ENCODE results near the gene GNAZ.

GNAZ gene

DNA sequence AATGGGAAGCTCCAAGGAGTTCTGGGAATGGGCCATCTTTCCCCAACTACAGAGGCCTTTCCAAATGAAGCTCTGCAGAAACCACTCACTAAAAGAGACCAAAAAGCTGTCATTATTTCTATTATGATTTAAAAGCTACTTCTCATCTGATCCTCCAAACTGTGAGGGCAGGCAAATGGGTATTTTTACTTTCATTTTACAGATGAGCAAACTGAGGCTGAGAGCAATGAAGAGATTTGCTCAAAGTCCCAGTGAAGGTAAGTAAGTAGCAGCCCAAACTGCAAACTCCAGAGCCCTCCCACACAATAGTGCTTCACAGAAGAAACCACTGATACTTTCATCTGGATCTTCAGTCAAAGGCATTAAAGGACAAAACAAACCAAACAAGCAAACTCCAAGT lies 70.1 kb downstream of the GNAZ start:
- DNase-seq = no peak

GRCh38 chr22:23142546-23143105 lies 72.3 kb downstream of the GNAZ start:
- no peak for DNase-seq

GRCh38 chr22:23143119-23143518 lies 72.8 kb downstream of the GNAZ start:
- DNase-seq = no peak

- DNase-seq = no peak
Measured at GRCh38 chr22:23144432-23144831, 74.1 kb downstream of the GNAZ start.

GRCh38 chr22:23144932-23145877 lies 74.9 kb downstream of the GNAZ start, which contains the start of gene RAB36:
Gene RAB36 (plus strand): TSS chr22:23145477. CDS start chr22:23146617, 1,140 bp downstream.
- peak; percentile 93 for DNase-seq

- DNase-seq = no peak
Measured at GRCh38 chr22:23145878-23146470, 75.7 kb downstream of the GNAZ start.

GRCh38 chr22:23146478-23147205 lies 76.3 kb downstream of the GNAZ start:
- DNase-seq = no peak

DNA sequence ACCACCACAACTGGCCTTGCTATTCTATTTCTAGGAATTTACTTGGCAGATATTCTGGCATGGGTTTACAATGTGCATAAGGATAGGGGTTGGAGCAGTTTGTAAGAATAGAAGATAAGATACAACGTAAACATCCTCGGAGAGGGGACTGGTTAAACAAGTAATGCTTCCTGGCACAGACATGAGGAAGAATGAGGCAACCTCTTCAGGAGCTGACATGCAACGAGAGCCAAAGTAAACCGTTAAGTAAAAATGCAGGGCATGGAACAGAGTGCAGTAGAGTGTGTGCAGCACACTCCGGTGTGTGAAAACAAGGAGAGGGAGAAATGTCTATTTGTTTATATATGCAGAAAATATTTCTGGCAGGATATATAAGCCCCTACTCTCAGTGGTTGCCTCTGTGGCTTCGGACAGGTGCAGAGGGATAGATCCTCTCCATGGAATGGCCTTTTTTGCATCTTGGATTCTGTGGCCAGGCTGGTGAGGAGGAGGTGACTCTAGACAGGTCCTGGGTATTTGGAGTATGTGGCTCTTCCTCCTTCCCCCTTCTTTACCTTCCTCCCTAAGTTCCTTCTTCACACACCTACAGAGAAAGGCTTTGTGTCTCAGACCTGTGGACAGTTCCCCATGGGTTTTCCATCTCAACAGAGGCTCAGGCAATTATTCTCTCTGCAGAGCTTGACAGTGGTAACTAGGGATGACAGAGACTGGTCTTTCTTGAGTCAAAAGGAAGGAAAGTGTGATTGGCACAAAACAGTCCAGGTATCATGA lies 77.5 kb downstream of the GNAZ start:
- no peak for DNase-seq

DNA sequence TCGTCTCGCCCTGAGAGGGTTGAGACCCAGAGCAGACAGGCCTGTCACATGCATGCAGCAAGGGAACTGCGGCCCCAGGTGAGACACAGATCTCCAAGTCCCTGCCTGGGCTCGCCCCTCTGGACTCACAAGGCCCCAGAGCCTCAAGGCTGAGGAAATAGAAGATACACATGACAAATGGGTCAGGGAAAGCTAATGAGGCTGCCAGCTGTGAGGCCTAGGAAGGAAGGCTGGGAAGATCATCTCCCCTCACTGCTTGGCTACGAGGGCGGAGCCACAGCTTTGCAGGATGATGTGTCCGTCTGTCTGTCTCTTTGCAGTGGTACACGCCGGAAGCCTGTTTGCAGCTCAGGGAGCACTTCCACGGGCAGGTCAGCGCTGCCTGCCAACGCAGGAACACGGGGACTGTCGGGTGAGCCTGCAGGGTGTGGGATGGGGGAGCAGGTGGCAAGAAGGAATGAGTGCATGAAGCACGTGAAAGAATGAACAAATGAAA lies 79.5 kb downstream of the GNAZ start:
- no peak for DNase-seq

GRCh38 chr22:23150762-23151161 lies 80.4 kb downstream of the GNAZ start:
- DNase-seq = no peak

DNA sequence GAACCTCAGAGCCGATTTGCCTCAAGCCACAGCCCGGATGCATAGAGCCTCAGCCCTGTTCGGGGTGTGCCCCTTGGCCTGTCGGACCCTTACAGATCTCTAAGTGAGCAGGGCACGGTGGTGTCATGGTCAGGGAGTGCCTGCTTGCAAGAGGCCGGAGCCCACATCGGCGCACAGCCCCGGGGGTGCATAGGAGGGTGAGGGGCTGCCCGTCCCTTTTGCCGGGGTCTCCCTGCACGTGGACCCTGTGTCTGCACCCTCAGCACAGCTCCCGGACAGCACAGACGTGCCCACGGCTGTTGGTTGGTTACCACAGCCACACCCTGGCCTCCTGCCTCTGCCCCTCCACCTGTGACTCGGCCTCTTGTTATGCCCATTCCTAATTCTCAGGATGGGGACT lies 81.5 kb downstream of the GNAZ start:
- no peak for DNase-seq

GRCh38 chr22:23152238-23153114 lies 82.2 kb downstream of the GNAZ start:
- no peak for DNase-seq

- DNase-seq = no peak
Measured at GRCh38 chr22:23153994-23154393, 83.7 kb downstream of the GNAZ start.

DNA sequence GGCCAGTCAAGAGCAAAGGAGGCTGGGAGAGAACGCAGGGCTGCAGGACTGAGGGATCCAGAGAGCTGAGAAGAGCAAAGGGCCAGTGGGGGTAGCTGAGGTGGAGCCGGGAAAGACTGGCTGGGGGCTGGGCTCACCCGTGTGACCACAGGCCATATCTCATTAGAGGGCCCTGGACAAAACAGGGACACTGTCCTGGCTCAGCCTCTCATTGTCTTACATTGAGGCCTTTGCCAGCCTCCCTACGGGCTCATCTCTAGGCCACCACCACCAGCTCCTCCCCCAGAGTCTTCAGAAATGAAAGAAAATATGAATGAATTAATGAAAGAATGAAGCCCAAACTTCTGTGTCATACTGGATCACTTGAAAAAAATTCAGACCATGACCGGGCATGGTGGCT lies 84.1 kb downstream of the GNAZ start:
- no peak for DNase-seq

GRCh38 chr22:23155143-23155542 lies 84.8 kb downstream of the GNAZ start:
- DNase-seq = no peak

DNA sequence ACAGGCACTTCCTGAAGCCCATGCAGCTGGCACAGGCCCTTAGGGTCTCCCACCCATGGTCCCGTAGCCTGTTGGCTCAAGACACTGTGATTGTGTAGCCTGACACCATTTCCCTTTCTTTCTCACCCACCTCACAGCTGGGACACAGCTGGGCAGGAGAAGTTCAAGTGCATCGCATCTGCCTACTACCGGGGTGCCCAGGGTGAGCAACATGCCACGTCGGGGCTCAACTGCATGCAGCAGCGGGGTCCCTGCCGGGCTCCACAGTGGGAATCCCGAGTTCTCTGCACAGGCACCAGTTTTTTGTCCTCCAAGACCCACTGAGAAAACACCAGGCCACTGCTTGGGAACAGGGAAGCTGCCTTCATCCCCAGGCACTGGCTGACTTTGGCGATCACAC lies 85.5 kb downstream of the GNAZ start:
- DNase-seq = no peak

- no peak for DNase-seq
Measured at GRCh38 chr22:23156286-23156685, 86.0 kb downstream of the GNAZ start.

- DNase-seq = no peak
Measured at GRCh38 chr22:23157560-23158515, 87.5 kb downstream of the GNAZ start.

DNA sequence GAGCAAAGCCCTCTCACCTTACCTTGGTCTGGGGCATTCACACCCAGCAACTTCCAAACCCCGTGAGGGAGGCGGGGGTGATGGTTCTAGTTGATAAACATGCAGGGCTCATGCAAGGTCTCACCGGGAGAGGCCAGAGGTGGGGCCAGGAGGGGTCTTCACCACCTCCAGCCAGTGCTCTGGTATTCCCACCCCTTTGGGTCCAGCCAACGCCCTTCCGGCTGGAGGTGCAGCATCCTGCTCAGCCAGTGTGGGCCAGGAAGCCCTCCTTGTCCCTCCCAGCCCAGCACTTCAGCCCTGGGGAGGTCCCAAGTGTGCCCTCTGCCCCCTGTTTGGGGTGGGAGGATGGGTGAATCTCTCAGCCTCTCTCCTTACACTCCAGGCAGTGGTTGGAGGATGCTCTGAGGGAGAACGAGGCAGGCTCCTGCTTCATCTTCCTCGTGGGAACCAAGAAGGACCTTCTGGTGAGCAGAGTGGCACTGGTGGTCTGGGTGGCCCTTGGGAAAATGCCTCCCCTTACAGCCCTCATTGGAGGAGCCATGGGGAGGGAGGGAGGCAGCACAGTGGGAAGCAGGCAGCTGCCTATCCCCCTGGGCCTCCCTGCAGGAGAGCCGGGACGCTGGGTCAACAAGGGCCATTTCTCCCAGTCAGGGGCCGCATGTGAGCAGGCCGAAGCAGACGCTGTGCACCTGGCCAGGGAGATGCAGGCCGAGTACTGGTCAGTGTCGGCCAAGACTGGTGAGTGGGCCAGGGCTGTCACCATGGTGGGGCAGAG lies 88.4 kb downstream of the GNAZ start:
- DNase-seq = no peak

Measured in activated CD4-positive, alpha-beta T cell treated with anti-CD3 and anti-CD28 coated beads, Interleukin-10, Interleukin-2, amounts not matched to agents 100 ng/mL and 50 ng/mL, durations not matched to agents 16 hours and 8 hours (primary cell).